GM19238 (cell line): ENCODE measurements around the gene HDAC2.
"Not testable (repeated sequence)": the region's sequence is repeated elsewhere in the genome, so short reads cannot be mapped to it uniquely, and the experiment has no call there.

Experiments
- DNase-seq: peaks from one replicate; pipeline ENCODE4 v3.0.0; 2011; ENCODE audit warnings: low spot score; ENCODE audit not compliant: insufficient read length

The HDAC2 gene

GRCh38 chr6:113976806-113977205 is 5.9 kb upstream of the HDAC2 start:
- DNase-seq, result no peak

GRCh38 chr6:113971741-113972140 is 793 bp upstream of the HDAC2 start:
- DNase-seq, result no peak

GRCh38 chr6:113969888-113970804 is 802 bp downstream of the HDAC2 start:
- DNase-seq, result peak; percentile 37

- DNase-seq, result no peak
These were observed 2.5 kb downstream of the HDAC2 start for GRCh38 chr6:113968472-113968871.

- DNase-seq, result no peak
These were observed 3.2 kb downstream of the HDAC2 start for GRCh38 chr6:113967777-113968176.

GRCh38 chr6:113960795-113961194 is 10.2 kb downstream of the HDAC2 start:
- no peak for DNase-seq

- no peak for DNase-seq
These were observed 11.7 kb downstream of the HDAC2 start for GRCh38 chr6:113959235-113959634.

- DNase-seq, result no peak
These were observed 16.3 kb downstream of the HDAC2 start for GRCh38 chr6:113954653-113955052.

- DNase-seq, result no peak
These were observed 17.6 kb downstream of the HDAC2 start for GRCh38 chr6:113953346-113953745.

GRCh38 chr6:113949499-113949898 is 21.4 kb downstream of the HDAC2 start:
- DNase-seq, result no peak

GRCh38 chr6:113944701-113945100 is 26.2 kb downstream of the HDAC2 start:
- DNase-seq, result no peak

- DNase-seq, result no peak
These were observed 31.1 kb downstream of the HDAC2 start for GRCh38 chr6:113939825-113940224.

GRCh38 chr6:113936093-113936934 is 34.6 kb downstream of the HDAC2 start:
- peak; percentile 12 for DNase-seq

- no peak for DNase-seq
These were observed 36.8 kb downstream of the HDAC2 start for GRCh38 chr6:113934101-113934500.

GRCh38 chr6:113931907-113932306 is 39.0 kb downstream of the HDAC2 start:
- not testable (repeated sequence) for DNase-seq

- DNase-seq, result no peak
These were observed 40.8 kb downstream of the HDAC2 start for GRCh38 chr6:113930183-113930582.

GRCh38 chr6:113927001-113927400 is 43.9 kb downstream of the HDAC2 start:
- no peak for DNase-seq

- DNase-seq, result no peak
These were observed 45.6 kb downstream of the HDAC2 start for GRCh38 chr6:113925378-113925777.

- no peak for DNase-seq
These were observed 46.6 kb downstream of the HDAC2 start for GRCh38 chr6:113924312-113924723.

- DNase-seq, result no peak
These were observed 47.4 kb downstream of the HDAC2 start for GRCh38 chr6:113923526-113923925.

GRCh38 chr6:113921299-113921904 is 49.5 kb downstream of the HDAC2 start:
- DNase-seq, result no peak
